HG03565 (cell line): ENCODE data around the gene MKNK1.

ENCODE experiments used
- ATAC-seq: cut with Tn5 transposase; IDR thresholded peaks from one replicate; pipeline ENCODE4 v1.9.1; 2021; ENCODE audit warnings: mild to moderate bottlenecking, moderate library complexity; ENCODE audit not compliant: unreplicated experiment

The MKNK1 gene

DNA sequence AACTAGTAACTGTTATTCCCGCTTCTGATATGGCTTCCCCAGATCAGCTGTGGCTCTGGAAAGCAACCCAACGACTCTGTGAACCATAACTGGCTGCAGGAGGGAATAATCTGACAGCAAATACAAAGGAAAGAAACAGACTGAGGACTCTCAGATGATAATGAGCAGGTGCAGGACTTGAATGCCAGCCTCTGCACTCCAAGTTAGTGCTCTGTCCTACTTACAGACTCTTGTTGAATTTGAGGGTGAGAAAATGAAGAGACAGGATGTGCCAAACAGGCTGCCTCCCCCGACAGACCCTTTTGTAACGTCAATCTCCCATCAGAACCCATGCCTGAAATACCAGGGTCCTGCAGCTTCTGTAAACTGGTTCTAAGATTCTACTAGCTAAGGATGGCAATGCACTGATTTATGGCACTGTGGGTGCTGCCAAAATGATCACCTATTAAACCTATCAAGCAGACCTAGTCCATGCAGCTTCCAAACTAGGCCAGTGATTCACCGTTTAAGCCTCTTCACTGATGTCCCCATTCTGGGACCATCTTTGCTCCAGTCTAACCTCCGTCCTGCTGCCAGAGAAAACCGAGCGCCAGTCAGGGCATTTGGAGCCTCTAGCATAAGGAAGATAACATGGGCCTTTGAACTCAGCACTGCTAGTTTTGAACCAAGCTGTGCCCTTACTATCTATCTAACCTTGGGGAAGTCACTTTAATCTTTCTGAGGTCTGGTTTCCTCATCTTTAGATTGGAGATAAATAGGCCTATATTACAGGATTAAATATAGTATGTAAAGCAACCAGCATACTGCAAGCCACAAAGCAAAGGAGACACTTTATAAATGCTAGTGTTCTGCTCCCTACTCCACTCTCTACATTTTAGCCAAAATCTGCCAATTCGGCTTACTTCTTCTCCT lies 4.8 kb downstream of the MKNK1 start:
- ATAC-seq, result no peak

DNA sequence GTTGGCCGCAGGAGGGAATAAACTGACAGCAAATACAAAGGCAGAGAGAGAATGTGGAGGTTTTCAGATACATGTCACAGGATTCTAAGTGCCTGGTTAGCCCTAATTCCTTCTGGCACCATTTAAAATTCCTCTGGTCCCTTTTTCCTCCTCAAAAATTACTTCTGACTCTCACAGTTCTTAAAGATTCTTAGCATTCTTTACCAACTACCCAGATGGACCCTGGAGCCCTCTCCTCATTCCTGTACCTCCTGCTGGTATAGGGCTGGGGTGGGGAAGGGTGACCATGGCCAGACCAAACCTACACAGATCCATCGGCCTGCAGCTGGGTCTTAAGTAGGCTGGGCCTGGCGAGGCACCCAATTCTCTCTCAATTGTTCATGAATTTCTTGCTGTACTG lies 7.2 kb downstream of the MKNK1 start:
- no peak for ATAC-seq

DNA sequence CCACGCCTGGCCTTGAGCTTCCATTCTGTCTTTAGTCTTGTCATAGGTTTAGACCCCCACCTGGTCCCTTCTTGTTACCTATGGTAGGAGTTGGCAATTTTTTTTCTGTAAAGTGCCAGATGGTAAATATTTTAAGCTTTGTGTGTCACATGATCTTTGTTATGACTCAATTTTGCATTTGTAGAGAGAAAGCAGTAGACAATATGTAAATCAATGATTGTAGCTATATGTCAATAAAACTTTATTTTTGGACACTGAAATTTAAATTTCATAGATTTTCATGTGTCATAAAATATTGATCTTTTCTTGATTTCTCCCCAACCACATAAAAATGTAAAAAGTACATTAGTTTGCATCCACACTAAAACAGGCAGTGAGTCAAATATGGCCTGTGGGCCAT lies 8.0 kb downstream of the MKNK1 start:
- no peak for ATAC-seq

DNA sequence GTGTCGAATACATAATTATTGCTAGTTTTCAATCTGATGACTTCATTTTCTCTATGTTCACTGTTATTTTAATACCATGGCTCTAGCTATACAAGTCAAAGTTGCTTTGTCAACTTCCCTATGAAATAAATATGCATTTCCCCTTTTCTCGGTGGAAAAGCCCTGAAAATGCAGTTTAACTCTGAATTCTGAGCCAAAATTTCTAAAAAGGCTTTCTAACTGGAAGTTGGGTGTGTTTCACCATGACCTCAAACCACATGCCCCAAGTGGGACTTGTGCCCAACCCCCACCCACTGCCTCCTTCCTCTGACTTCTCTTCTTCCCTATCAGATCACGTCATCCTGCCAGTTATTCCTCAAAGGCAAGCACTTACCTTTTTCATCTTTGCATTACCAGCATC lies 8.9 kb downstream of the MKNK1 start:
- no peak for ATAC-seq

DNA sequence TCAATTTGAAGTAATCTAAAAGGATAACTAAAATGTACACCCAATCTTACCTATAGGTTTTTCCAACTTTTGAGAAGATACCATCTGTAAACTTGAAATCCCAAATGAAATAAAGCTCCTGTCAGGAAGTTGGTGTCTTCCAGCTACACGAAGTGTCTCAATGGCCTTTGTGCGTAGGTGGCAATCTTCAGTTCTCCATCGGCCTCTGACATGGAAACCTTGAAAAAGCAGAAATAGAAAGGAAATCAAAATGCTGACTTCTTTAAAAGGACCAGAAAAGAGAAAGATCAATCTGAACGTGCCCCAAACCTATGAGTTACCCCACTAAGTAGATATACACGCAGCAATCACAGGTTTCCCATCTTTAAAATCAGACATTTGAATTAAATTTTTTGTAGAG lies 10.0 kb downstream of the MKNK1 start:
- ATAC-seq, result no peak

DNA sequence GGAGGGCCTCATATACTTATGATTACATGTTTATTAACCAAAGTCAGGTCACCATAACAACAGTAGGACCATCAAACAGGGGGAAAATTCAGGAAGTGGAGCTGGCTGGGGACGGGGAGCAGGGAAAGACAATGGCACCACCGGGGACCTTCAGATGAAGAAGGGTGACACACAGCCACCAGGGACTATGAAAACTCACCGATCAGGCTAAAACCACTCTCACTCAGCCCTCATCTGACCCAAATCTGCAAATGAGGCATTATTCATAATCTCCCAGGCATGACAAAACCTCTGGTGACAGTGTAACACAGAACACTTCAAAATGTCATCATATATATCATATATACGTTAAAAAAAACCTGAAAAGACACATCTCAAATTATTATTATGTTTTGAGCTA lies 11.2 kb downstream of the MKNK1 start:
- no peak for ATAC-seq

DNA sequence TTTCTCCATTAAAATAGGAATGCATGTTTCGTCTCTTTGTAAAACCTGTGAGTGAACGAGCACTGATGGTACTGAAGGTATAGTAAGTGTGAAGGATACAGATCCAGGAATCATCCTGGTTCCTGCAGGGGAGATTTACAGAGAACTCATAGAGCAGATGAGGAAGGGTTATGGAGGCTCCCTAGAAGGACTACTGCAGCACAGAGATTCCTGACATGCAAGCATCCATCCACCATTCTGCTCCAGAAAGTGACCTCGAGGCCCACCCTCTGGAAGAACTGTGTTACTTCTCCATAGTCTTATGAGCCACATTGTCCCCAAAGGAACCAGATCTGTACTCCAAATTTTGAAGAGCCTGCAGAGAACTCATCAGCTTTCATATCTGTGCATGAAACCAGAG lies 14.5 kb downstream of the MKNK1 start:
- ATAC-seq, result no peak

DNA sequence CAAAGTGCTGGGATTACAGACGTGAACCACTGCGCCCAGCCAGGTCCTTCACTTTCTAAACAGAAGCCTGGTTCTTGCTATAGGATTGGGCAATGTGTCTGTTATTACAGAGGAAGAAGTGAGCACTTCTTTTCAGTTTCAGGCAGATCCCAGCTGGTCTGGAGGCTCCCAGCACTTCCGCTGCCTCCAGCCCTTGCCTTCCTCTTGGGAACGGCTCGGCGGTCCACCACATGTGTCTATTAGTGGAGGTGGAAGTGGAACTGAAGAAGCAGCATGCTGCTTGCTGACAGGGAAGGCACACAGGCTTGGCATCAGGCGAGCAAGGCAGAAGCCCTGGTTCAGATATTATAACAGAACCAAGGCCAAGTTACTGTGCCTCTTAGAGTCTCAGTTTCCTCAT lies 17.0 kb downstream of the MKNK1 start:
- ATAC-seq, result no peak

DNA sequence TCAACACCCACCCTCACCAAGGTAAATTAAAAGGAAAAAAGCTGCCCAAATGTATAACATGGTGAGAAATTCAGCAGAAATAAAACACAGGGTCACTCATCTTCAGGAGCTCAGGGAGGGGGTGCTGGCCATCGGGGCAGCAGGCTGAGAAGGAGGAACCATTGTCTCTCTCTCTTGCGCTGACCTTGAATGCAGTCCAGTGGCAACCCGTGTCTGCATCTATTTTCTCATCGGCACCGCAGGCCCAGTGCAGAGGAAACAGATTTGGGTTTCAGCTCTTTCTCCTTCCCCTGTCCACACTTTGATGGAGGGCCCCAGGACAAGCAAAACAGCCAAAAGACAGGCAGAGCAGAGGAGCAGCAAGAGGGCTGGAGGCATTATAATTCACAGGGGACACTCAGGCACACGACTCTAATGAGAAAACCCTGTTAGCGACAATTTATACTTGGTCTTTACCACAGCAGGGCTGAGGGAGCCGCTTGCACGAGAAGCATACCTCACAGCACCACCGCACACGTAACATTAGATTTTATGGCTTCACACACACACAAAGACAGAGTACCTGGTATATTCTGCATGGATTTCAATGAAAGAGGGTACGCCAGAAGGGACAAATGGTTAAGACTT lies 18.6 kb downstream of the MKNK1 start:
- ATAC-seq, result no peak

DNA sequence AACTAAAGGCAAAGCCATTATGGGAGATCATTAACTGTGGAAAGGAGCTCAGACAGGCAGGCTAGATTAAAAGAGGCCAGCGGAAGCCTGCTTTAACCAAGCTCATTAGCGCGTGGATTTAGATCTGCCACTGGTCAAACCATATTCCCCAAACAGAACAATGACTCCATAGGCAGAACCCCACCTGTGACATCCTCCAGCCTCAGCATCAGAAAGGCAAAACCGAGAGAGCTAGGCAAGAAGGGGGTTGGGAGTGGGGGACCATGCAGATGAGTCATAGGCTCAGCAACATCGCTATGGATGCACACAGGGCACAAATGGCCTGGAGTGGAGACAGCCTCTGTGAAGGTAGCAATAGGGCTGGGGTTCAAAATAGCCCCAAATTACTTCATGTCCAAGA lies 20.6 kb downstream of the MKNK1 start:
- no peak for ATAC-seq

DNA sequence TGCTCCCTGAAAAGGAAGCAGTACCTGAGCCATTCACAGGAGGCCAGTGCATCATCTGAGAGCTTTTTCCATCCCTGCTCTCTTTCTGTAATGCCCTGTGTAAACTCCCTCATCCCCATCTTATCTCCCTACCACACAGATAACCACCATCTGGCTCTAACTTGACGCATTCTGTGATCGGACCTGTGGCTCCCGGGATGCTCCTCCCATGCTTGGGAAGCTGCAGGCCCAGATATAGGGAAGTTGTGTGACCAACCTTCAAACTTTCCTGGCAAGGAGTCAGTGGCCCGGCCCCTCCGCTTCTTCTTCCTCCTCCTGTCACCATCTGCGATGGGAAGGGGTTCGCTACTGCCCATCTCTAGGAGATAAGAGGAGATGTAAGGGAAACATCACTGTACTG lies 21.1 kb downstream of the MKNK1 start:
- ATAC-seq, result no peak

DNA sequence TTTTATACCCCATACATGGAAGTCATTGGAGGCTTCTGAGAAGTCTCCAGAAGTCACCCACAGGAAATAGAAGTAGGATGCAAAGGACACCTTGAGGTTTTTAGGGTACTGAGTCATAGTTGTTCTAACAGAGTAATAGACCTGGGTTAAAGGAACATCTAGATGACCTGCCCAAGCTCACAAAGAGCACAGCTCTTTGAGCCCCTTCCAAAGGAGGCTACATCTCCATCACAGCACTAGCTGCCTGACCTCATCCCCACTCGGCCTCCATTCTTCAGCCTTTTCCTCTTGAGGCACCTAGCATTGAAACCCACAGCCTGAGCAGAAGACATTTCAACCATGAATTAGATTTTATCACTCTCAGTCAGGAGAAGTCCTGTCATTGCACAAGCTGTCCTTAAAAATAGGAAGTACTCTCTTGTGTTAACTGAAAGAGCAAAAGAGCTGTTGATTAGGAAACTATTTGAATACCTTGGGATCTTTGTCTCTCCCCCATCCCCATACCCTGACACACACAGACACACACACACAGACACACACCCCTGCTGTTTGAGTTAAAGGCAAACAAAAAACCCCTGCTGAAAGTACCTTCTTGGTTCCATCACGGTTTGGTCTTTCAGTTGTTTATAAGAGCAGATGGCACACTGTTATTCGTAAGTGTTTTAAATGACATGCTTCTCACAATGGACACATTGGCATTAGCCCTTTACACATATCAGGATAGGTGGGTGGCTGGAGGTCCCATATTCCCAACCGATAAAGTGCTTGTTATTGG lies 22.2 kb downstream of the MKNK1 start:
- no peak for ATAC-seq

DNA sequence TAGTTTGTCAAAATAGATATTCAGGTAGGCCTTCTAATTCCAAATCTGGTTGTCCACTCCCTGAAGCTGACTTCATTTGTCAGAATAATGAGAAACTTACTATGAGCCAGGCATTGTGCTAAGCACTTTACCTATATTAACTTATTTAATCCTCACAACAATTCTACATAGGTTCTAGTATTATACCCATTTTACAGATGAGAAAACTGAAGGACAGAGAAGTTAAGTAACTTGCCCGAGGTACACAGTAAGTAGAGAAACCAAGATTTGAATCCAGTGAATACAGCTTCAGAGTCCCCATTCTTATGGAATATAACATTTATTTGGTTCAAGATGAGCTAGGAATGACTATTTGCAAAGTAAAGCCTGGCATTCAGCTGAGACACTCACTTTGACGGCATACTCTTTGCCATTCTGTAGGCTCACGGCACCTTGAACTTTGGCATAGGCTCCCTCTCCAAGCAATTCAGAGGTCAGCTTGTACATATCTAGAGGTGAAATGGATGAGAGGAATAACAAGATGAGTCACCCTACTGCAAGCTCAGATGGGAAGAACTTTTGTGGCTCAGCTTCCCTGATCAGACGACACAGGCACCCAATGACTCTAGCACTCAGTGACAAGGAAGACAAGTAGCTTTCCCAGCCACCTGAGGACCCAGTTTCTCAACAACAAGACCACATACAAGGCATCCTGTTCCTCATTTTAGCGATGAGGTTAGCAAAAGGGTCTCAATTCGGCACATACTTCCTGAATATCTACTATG lies 23.7 kb downstream of the MKNK1 start:
- ATAC-seq, result no peak

DNA sequence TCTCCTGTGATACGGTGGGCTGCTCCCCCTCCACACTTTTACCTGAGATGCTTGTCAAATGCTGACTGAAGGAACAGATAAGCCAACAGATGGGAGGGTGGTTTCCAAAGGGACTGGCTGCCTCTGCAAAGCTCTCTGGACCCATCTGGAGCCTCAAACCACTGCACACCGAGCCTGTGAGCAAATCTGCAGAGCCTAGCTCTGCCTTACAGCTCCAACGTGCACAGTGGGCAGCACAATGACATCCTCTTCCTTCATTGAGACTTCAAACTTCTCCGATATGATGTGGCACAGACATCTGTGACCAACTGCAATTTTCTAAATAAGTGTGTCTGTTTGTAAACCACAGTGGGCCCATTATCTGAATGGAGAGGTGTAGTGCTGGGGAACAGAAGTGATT lies 26.4 kb downstream of the MKNK1 start:
- ATAC-seq, result no peak

DNA sequence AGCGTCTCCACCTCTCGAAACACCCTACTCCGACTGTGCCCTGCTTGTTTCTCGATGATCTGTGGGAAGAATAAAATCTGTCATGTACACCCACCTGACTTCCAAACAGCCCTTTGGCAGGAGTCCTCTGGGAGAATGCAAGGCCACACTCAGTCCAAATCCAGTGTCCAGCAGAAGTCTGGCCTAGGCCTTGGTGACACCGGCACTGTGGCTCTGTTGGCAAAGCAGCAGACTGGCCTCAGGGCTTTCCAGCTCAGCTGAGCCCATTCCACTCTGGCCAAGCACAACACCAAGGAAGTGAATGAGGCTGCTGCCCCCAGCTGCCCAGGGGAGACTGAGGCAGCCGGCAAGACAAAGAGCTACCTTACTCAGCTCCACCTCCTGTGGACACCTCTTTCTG lies 27.5 kb downstream of the MKNK1 start:
- ATAC-seq, result no peak

DNA sequence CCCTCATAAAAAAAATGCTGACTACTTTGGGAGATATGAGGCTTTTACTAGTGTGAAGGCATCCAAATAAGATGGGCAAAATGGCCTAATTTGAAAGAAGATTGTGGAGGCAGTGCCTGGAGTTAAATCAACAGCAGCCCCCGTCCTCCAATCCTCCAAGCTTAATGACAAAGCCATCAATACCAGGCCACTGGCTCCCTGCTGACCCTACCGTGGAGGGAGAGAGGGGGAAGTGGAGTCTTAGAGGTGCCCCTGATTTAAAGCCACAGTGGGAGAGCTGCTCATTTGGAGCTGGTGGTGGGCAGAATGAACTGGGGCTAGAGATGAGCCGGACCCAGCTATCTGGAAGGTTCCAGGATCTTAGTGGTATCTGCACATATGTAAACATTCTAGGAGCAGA lies 28.3 kb downstream of the MKNK1 start:
- no peak for ATAC-seq

DNA sequence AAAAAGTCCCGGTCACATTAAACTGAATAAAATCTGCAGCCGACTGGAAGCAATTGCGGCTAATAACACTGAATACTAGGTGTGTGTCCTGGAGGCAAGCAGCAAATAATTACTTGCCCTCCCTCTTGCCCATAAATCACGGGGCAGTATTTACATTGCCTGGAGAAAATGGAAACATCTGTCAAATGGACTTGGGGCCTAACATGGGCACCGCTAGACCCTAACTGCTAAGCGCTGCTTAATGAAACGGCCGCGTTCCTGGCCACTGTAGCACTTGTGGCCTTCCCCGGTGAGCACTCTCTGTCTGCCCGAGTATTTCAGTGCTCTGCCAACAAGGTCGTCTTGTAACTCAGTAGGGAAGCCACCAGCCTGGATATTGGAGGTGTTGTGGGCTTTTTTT lies 28.8 kb downstream of the MKNK1 start:
- no peak for ATAC-seq

DNA sequence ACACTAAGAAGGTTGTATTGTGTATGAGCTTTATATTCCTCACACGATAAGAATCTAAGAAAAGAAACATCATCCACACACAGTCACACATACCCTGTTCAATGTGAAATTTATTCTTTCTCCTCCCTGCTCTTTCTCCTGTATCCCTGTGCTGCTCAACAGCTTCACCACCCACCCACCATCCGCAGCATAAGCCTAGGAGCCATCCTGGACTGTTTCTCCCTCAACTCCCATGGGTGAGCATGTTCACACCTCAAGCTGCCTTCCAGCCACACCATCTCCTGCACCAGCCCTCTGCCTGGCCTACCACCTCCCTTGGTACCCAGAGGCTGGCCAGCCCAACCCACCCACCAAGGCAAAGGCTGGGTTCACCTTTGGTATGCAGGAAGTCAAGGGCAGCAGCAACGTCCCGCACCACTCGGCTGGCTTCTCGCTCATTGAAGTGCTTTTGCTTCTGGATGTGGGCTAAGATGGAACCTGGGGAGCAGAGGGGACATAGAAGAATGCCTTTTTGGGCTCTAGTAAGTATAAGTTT lies 32.3 kb downstream of the MKNK1 start:
- no peak for ATAC-seq

DNA sequence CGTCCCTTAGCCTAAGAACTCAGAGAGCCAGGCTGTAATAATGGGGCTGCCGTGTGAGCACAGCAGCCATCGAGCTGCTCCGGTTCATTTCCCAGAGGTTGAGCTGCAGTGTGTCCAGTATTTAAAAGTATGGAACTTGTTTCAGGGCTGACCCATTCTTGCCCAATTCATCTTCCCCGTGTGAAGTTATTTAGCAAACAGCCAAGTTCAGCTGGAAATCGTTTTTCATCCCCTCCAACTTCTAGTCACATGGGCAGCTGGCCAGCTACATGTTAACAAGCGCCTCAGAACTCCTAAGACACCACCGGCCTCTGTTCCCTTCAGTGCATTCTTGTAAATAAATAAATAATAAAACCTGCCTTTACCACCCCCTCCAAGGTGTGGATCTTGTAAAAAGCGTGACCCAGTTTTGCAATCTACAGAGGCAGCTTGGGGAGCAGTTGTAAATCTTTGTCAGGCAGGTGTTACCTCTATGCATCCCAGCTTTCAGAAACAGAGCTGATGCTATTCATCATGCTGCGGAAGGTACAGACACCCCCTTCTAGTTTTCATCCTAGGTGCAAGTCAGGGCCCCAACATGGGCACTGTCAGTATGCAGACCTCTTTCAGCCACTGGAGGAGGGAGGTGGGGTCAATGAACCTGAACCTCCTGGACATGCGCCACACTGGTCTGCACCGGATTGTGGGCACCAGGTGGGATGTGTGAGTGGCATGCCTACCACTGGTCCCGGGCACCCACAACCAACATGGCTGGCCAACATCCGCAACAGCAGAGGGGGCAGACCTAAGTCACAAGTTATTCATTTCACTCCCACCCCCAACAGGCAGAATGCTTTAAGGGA lies 34.0 kb downstream of the MKNK1 start:
- no peak for ATAC-seq

DNA sequence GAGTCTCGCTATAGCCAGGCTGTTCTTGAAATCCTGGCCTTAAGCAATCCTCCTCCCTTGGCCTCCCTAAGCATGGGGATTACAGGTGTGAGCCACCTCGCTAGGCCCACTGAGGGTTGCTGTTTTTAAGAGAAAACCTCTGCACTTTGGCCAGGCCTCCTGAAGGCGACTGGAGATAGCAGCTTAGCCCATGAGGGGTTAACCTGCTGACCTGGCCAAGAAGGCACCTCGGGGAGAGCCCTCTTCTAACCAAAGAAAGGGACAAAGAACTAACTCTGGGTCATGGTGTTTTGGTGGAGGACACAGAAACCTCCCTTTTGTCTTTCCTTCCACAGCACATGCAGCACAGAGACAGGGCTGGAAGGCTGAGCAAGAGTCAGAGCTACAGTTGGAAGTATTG lies 35.0 kb downstream of the MKNK1 start:
- ATAC-seq, result no peak
